ENCODE measurements around the gene IL17B. TPM values are rescaled to one million over a fixed set of nuclear protein-coding genes. Genes with fewer than 3 reads are reported as not detected.
"Not testable (repeated sequence)": the region's sequence is repeated elsewhere in the genome, so short reads cannot be mapped to it uniquely, and the experiment has no call there.

The IL17B gene
- total RNA-seq, 2 experiments from 2014 or later: not detected

- H3K4me3 Mint-ChIP-seq: no peak overlapping the region
- H3K27ac Mint-ChIP-seq: no peak overlapping the region
- no peaks in the 10 kb centered on the region for H3K36me3 Mint-ChIP-seq (ENCODE audit: low read depth)
- intact Hi-C loops (cut with DNase I, micrococcal nuclease): no loop called here
- no peaks in the 10 kb centered on the region for H3K4me1 Mint-ChIP-seq
- ChIA-PET POLR2A (no interaction called here), CTCF (interaction anchor here (0.6 to 3.6 kb wide), 3 partner anchors 28 to 265 kb away, joined by 3 to 16 read pairs (median 4); partner anchors contain the start of gene ABLIM3)
- DNase-seq (no peak), ATAC-seq (no peak)
- no peaks in the 10 kb centered on the region for H3K9me3 Mint-ChIP-seq (ENCODE audit: low read depth)
- no peaks in the 10 kb centered on the region for H3K27me3 Mint-ChIP-seq
Measured at GRCh38 chr5:149406203-149406978, 27.3 kb upstream of the IL17B start.

DNA sequence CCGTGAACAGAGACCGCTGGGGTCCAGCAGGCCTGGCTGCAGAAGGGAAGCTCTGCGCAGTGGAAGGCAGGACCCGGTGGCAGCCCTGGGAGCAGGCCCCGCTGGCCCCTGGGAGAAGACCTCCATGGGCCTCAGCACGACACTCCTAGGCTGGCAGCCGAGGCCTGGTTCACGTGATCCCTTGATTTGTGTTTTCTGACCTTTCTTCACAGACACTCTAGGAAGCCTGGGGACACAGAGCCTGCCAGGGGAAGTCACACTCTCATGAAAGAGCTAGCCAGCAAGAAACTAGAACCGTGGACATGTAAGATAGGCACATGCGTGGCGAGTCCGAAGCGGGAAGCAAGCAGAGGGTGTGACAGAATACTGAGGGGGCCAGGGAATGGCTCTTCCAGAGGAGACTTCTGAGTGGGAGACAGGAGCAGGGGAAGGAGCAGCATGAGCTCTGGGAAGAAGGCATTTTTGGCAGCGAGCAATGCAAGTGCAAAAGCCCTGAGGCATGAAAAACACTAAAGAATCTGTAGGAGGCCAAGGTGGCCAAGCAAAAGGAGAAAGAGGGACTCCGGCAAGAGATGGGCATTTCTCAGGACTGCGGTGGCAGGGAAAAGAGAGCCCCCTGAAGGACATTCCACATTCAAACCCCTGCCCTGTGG is 26.6 kb upstream of the IL17B start:
- ATAC-seq (no peak), DNase-seq (no peak)
- Mint-ChIP-seq H3K9me3 (ENCODE audit: low read depth) (no peaks in the 10 kb centered on the region), H3K27me3 (peaks cover 2% of the 10 kb centered on the region), H3K27ac (no peak overlapping the region), H3K4me3 (no peak overlapping the region), H3K4me1 (no peaks in the 10 kb centered on the region), H3K36me3 (ENCODE audit: low read depth) (no peaks in the 10 kb centered on the region)
- POLR2A ChIA-PET: no interaction called here
- CTCF ChIA-PET: interaction anchor here (0.6 to 3.6 kb wide), 2 partner anchors 29 to 264 kb away, joined by 4 to 16 read pairs; partner anchors contain the start of gene ABLIM3
- intact Hi-C loops (cut with DNase I, micrococcal nuclease): no loop called here

GRCh38 chr5:149404746-149405549 is 25.9 kb upstream of the IL17B start:
- DNase-seq: no peak
- POLR2A ChIA-PET: no interaction called here
- Mint-ChIP-seq H3K4me1 (no peaks in the 10 kb centered on the region), H3K27ac (no peak overlapping the region), H3K4me3 (no peak overlapping the region), H3K27me3 (peaks cover 2% of the 10 kb centered on the region), H3K9me3 (ENCODE audit: low read depth) (no peaks in the 10 kb centered on the region), H3K36me3 (ENCODE audit: low read depth) (no peaks in the 10 kb centered on the region)
- no peak for ATAC-seq
- intact Hi-C loops (cut with DNase I, micrococcal nuclease): no loop called here
- CTCF ChIA-PET: interaction anchor here (1.0 to 3.6 kb wide), 3 partner anchors 29 to 36 kb away, joined by 3 to 16 read pairs (median 4); no protein-coding TSS in a partner anchor

GRCh38 chr5:149403923-149404745 is 25.0 kb upstream of the IL17B start:
- Mint-ChIP-seq H3K9me3 (ENCODE audit: low read depth) (no peaks in the 10 kb centered on the region), H3K4me3 (no peak overlapping the region), H3K27me3 (peaks cover 2% of the 10 kb centered on the region), H3K4me1 (no peaks in the 10 kb centered on the region), H3K36me3 (ENCODE audit: low read depth) (no peaks in the 10 kb centered on the region), H3K27ac (no peak overlapping the region)
- CTCF ChIA-PET: interaction anchor here (0.6 to 1.2 kb wide), 3 partner anchors 31 to 37 kb away, joined by 3 to 4 read pairs (median 3); no protein-coding TSS in a partner anchor
- ATAC-seq (no peak), DNase-seq (no peak)
- intact Hi-C loops (cut with DNase I, micrococcal nuclease): no loop called here
- POLR2A ChIA-PET: no interaction called here

DNA sequence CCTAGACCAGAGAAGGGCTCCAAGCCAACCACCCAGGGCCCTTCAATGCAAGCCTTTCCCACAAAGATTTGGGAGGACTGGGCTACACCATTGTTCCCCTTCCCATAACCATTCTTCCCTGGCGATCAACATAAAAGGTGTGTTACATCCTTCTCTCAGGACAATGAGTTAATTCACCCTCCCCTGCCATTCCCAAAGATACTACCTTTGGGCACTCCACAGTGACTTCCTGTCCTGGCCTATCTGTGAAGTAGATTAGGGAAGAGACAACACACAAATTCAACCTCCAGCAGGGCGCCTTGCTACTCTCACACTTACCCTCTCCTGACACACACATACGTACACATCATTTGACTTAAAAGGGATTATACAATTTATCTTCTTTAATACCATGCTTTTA is 23.2 kb upstream of the IL17B start:
- intact Hi-C loops (cut with DNase I, micrococcal nuclease): no loop called here
- Mint-ChIP-seq H3K27me3 (peaks cover 2% of the 10 kb centered on the region), H3K27ac (no peak overlapping the region), H3K9me3 (ENCODE audit: low read depth) (no peaks in the 10 kb centered on the region), H3K4me3 (no peak overlapping the region), H3K36me3 (ENCODE audit: low read depth) (no peaks in the 10 kb centered on the region), H3K4me1 (no peaks in the 10 kb centered on the region)
- POLR2A ChIA-PET: no interaction called here
- CTCF ChIA-PET: interaction anchor here (1.1 kb wide), 1 partner anchor 30 kb away, joined by 7 read pairs; no protein-coding TSS in a partner anchor
- DNase-seq (no peak), ATAC-seq (no peak)

- intact Hi-C loops (cut with DNase I, micrococcal nuclease): no loop called here
- Mint-ChIP-seq H3K4me3 (no peak overlapping the region), H3K36me3 (ENCODE audit: low read depth) (no peaks in the 10 kb centered on the region), H3K27ac (no peak overlapping the region), H3K4me1 (no peaks in the 10 kb centered on the region), H3K27me3 (peaks cover 2% of the 10 kb centered on the region), H3K9me3 (ENCODE audit: low read depth) (no peaks in the 10 kb centered on the region)
- no peak for DNase-seq
- CTCF ChIA-PET: interaction anchor here (0.6 to 1.3 kb wide), 6 partner anchors 12 to 221 kb away, joined by 3 to 5 read pairs (median 4); no protein-coding TSS in a partner anchor
- ATAC-seq: no peak
- POLR2A ChIA-PET: no interaction called here
Measured at GRCh38 chr5:149401051-149401450, 22.0 kb upstream of the IL17B start.

- H3K4me1 Mint-ChIP-seq: no peaks in the 10 kb centered on the region
- ChIA-PET CTCF (interaction anchor here (1.0 to 2.0 kb wide), 4 partner anchors 11 to 33 kb away, joined by 3 to 5 read pairs (median 4); no protein-coding TSS in a partner anchor), POLR2A (no interaction called here)
- H3K27ac Mint-ChIP-seq: no peak overlapping the region
- DNase-seq (no peak), ATAC-seq (no peak)
- H3K27me3 Mint-ChIP-seq: peaks cover 2% of the 10 kb centered on the region
- H3K4me3 Mint-ChIP-seq: no peak overlapping the region
- H3K9me3 Mint-ChIP-seq (ENCODE audit: low read depth): no peaks in the 10 kb centered on the region
- intact Hi-C loops (cut with DNase I, micrococcal nuclease): no loop called here
- H3K36me3 Mint-ChIP-seq (ENCODE audit: low read depth): no peaks in the 10 kb centered on the region
Measured at GRCh38 chr5:149400304-149400703, 21.2 kb upstream of the IL17B start.

GRCh38 chr5:149399775-149400174 is 20.7 kb upstream of the IL17B start:
- Mint-ChIP-seq H3K4me3 (no peak overlapping the region), H3K9me3 (ENCODE audit: low read depth) (no peaks in the 10 kb centered on the region), H3K27ac (no peak overlapping the region), H3K27me3 (peaks cover 2% of the 10 kb centered on the region), H3K36me3 (ENCODE audit: low read depth) (no peaks in the 10 kb centered on the region), H3K4me1 (no peaks in the 10 kb centered on the region)
- no peak for ATAC-seq
- CTCF ChIA-PET: interaction anchor here (2.0 kb wide), 1 partner anchor 32 kb away, joined by 4 read pairs; no protein-coding TSS in a partner anchor
- intact Hi-C loops (cut with DNase I, micrococcal nuclease): no loop called here
- POLR2A ChIA-PET: no interaction called here
- DNase-seq: no peak

DNA sequence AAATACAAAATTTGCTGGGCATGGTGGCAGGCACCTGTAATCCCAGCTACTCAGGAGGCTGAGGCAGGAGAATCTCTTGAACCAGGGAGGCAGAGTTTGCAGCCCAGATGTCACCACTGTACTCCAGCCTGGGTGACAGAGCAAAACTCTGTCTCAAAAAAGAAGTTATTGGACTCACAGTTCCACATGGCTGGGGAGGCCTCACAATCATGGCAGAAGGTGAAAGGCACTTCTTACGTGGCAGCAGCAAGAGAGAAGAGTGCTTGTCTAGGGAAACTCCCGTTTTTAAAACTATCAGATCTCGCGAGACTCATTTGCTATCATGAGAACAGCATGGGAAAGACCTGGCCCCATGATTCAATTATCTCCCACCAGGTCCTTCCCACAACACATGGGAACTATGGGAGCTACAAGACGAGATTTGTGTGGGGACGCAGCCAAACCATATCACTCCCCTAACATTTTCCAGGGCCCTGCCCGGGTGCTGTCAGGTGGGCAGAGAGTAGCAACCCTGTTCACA is 19.7 kb upstream of the IL17B start:
- intact Hi-C loops (cut with DNase I, micrococcal nuclease); DNase-seq; ATAC-seq; H3K4me1 Mint-ChIP-seq; POLR2A ChIA-PET; H3K4me3 Mint-ChIP-seq; H3K36me3 Mint-ChIP-seq (ENCODE audit: low read depth); H3K27me3 Mint-ChIP-seq; H3K9me3 Mint-ChIP-seq (ENCODE audit: low read depth); H3K27ac Mint-ChIP-seq: not testable (repeated sequence)
- CTCF ChIA-PET: interaction anchor here (2.0 kb wide), 1 partner anchor 31 kb away, joined by 4 read pairs; no protein-coding TSS in a partner anchor

GRCh38 chr5:149397530-149397929 is 18.4 kb upstream of the IL17B start:
- intact Hi-C loops (cut with DNase I, micrococcal nuclease): no loop called here
- H3K27me3 Mint-ChIP-seq: peaks cover 2% of the 10 kb centered on the region
- no peak overlapping the region for H3K4me3 Mint-ChIP-seq
- POLR2A ChIA-PET: no interaction called here
- DNase-seq (no peak), ATAC-seq (no peak)
- no peaks in the 10 kb centered on the region for H3K4me1 Mint-ChIP-seq
- CTCF ChIA-PET: no interaction called here
- H3K9me3 Mint-ChIP-seq (ENCODE audit: low read depth): no peaks in the 10 kb centered on the region
- no peaks in the 10 kb centered on the region for H3K36me3 Mint-ChIP-seq (ENCODE audit: low read depth)
- no peak overlapping the region for H3K27ac Mint-ChIP-seq

Measured in activated CD4-positive, alpha-beta T cell treated with anti-CD3 and anti-CD28 coated beads for 36 hours (primary cell).